H9 (cell line): Measurements from ENCODE around the gene DCST1. TPM values are rescaled to one million over a fixed set of nuclear protein-coding genes. Genes with fewer than 3 reads are reported as not detected.

Experiments
- DNase-seq: peaks from one replicate; pipeline ENCODE4 v3.0.0-alpha.2; 2017
- H2AFZ ChIP-seq: one replicate; pipeline ENCODE4 v1.6.1; 2013; ENCODE audit warnings: mild to moderate bottlenecking, low read length, control low read depth, moderate library complexity
- H2AK5ac ChIP-seq: 2 replicates; pipeline ENCODE4 v1.6.1; 2013; ENCODE audit warnings: low read length, control low read depth, mixed read lengths; ENCODE audit not compliant: insufficient read length
- H2BK120ac ChIP-seq: one replicate; pipeline ENCODE4 v1.6.1; 2013; ENCODE audit warnings: low read depth, mild to moderate bottlenecking, low read length, control low read depth, inconsistent platforms; ENCODE audit not compliant: poor library complexity, severe bottlenecking
- H2BK12ac ChIP-seq: 2 replicates; pipeline ENCODE4 v1.6.1; 2013; ENCODE audit warnings: low read length, control low read depth, mixed read lengths, low read depth; ENCODE audit not compliant: insufficient read length
- H2BK15ac ChIP-seq: 2 replicates; pipeline ENCODE4 v1.6.1; 2013; ENCODE audit warnings: low read depth, low read length, control low read depth
- H2BK20ac ChIP-seq: one replicate; pipeline ENCODE4 v1.6.1; 2013; ENCODE audit warnings: low read depth, mild to moderate bottlenecking, low read length, control low read depth, inconsistent platforms; ENCODE audit not compliant: poor library complexity, severe bottlenecking
- H2BK5ac ChIP-seq: 2 replicates; pipeline ENCODE4 v1.6.1; 2013; ENCODE audit warnings: low read length, control low read depth, mixed read lengths; ENCODE audit not compliant: insufficient read length
- H3K14ac ChIP-seq: 2 replicates; pipeline ENCODE4 v1.6.1; 2013; ENCODE audit warnings: low read length, control low read depth; ENCODE audit not compliant: insufficient read depth
- H3K18ac ChIP-seq: 2 replicates; pipeline ENCODE4 v1.6.1; 2013; ENCODE audit warnings: low read depth, mild to moderate bottlenecking, mixed read lengths, low read length, control low read depth; ENCODE audit not compliant: insufficient read length
- H3K23ac ChIP-seq: 2 replicates; pipeline ENCODE4 v1.6.1; 2013; ENCODE audit warnings: low read length, control low read depth, mixed read lengths, low read depth; ENCODE audit not compliant: insufficient read length
- H3K23me2 ChIP-seq: 2 replicates; pipeline ENCODE4 v1.6.1; 2013; ENCODE audit warnings: low read depth, mild to moderate bottlenecking, mixed read lengths, low read length, control low read depth; ENCODE audit not compliant: insufficient read length, poor library complexity, severe bottlenecking
- H3K27ac ChIP-seq: 2 replicates; pipeline ENCODE4 v1.5.1; 2013; ENCODE audit warnings: low read length, control low read depth, mixed read lengths, low read depth; ENCODE audit not compliant: insufficient read length
- H3K27me3 ChIP-seq: 2 replicates; pipeline ENCODE4 v1.6.1; 2013; ENCODE audit warnings: low read length, control low read depth, inconsistent platforms; ENCODE audit not compliant: insufficient read depth
- H3K4ac ChIP-seq: 2 replicates; pipeline ENCODE4 v1.6.1; 2013; ENCODE audit warnings: low read depth, mild to moderate bottlenecking, control low read depth, inconsistent platforms, low read length, moderate library complexity
- H3K4me1 ChIP-seq: 2 replicates; pipeline ENCODE4 v1.6.1; 2013; ENCODE audit warnings: low read length, control low read depth, inconsistent platforms; ENCODE audit not compliant: insufficient read depth
- H3K4me2 ChIP-seq: 2 replicates; pipeline ENCODE4 v1.6.1; 2013; ENCODE audit warnings: low read length, control low read depth, mixed read lengths; ENCODE audit not compliant: insufficient read length, insufficient read depth
- H3K56ac ChIP-seq: 2 replicates; pipeline ENCODE4 v1.6.1; 2013; ENCODE audit warnings: low read depth, mild to moderate bottlenecking, mixed read lengths, low read length, control low read depth; ENCODE audit not compliant: insufficient read length
- H3K79me1 ChIP-seq: 2 replicates; pipeline ENCODE4 v1.6.1; 2013; ENCODE audit warnings: low read depth, mild to moderate bottlenecking, moderate library complexity, low read length, control low read depth, inconsistent platforms; ENCODE audit not compliant: insufficient read depth, poor library complexity, severe bottlenecking
- H3K79me2 ChIP-seq: 2 replicates; pipeline ENCODE4 v1.6.1; 2013; ENCODE audit warnings: low read length, control low read depth, inconsistent platforms; ENCODE audit not compliant: insufficient read depth
- H3K9ac ChIP-seq: 2 replicates; pipeline ENCODE4 v1.6.1; 2013; ENCODE audit warnings: low read length, control low read depth, mixed read lengths; ENCODE audit not compliant: insufficient read length; ENCODE audit errors: extremely low read depth
- H3K9me3 ChIP-seq: one replicate; pipeline ENCODE4 v1.6.1; 2013; ENCODE audit warnings: low read depth, low read length, inconsistent platforms; ENCODE audit not compliant: control insufficient read depth
- H3T11ph ChIP-seq: one replicate; pipeline ENCODE4 v1.6.1; 2013; ENCODE audit warnings: mild to moderate bottlenecking, low read length, control low read depth, inconsistent platforms
- H4K20me1 ChIP-seq: one replicate; pipeline ENCODE4 v1.6.1; 2013; ENCODE audit not compliant: control insufficient read depth, insufficient read length, insufficient read depth
- H4K5ac ChIP-seq: 2 replicates; pipeline ENCODE4 v1.6.1; 2013; ENCODE audit warnings: low read depth, mild to moderate bottlenecking, mixed read lengths, low read length, control low read depth; ENCODE audit not compliant: insufficient read length
- H4K8ac ChIP-seq: replicated peaks from 2 replicates; pipeline ENCODE4 v1.6.1; 2013; ENCODE audit warnings: low read length, control low read depth, mixed read lengths, low read depth; ENCODE audit not compliant: insufficient read length
- H4K91ac ChIP-seq: 2 replicates; pipeline ENCODE4 v1.6.1; 2013; ENCODE audit warnings: low read depth, mild to moderate bottlenecking, moderate library complexity, mixed read lengths, low read length, control low read depth; ENCODE audit not compliant: insufficient read length
- H3K27ac Mint-ChIP-seq, 3 experiments: 2 replicates in 2 of 3; 3 replicates in 1 of 3; pipeline ENCODE4 v1.8.0; 2020 to 2021; ENCODE audit warnings: mixed read lengths in 3 of 3, mild to moderate bottlenecking in 1 of 3, moderate library complexity in 1 of 3
- H3K27me3 Mint-ChIP-seq: 2 replicates; pipeline ENCODE4 v1.8.0; 2021; ENCODE audit warnings: low read depth, mild to moderate bottlenecking, moderate library complexity, mixed read lengths
- H3K36me3 Mint-ChIP-seq, 3 experiments: 2 replicates in 2 of 3; 3 replicates in 1 of 3; pipeline ENCODE4 v1.8.0; 2020 to 2021; ENCODE audit warnings: low read depth in 3 of 3, mixed read lengths in 3 of 3; ENCODE audit not compliant: insufficient read depth in 1 of 3
- H3K4me1 Mint-ChIP-seq, 2 experiments: 2 replicates each; pipeline ENCODE4 v1.8.0; 2020; ENCODE audit warnings: mixed read lengths in 2 of 2
- H3K4me3 Mint-ChIP-seq, 2 experiments: 2 replicates in 1 of 2; 3 replicates in 1 of 2; pipeline ENCODE4 v1.8.0; 2020 to 2021; ENCODE audit warnings: mild to moderate bottlenecking in 2 of 2, mixed read lengths in 2 of 2, moderate library complexity in 1 of 2
- H3K9me3 Mint-ChIP-seq, 2 experiments: 2 replicates in 1 of 2; 3 replicates in 1 of 2; pipeline ENCODE4 v1.8.0; 2020; ENCODE audit warnings: mild to moderate bottlenecking in 2 of 2, mixed read lengths in 2 of 2, moderate library complexity in 1 of 2
- CTCF ChIP-seq: fragments of 200-600 bp; sonication (generic); conservative IDR thresholded peaks from 3 replicates; pipeline ENCODE4 v1.8.0; 2021; ENCODE audit warnings: antibody characterized with exemption, mild to moderate bottlenecking
- WGBS: extraction: QIAGEN DNeasy Blood & Tissue Kit; methylation state at CpG from one replicate; pipeline ENCODE4 v1.1.7; 2013; ENCODE audit warnings: missing lambda C conversion rate, low lambda C conversion rate, mixed read lengths; ENCODE audit not compliant: insufficient read length; ENCODE audit errors: extremely low coverage; 5-methylcytosine and 5-hydroxymethylcytosine counted together
- total RNA-seq: library from RNA; stranded (reverse); gene quantifications from 2 replicates; pipeline ENCODE4 v1.2.1, GENCODE V29; 2021

The DCST1 gene
- total RNA-seq, 1 experiment from 2014 or later: not detected

- no peak overlapping the region for H2BK12ac ChIP-seq
- H3K27me3 ChIP-seq: peaks cover 4% of the 10 kb centered on the region; the same call in 1 of the 2 replicates
- no peak overlapping the region for H2BK5ac ChIP-seq
- no peak overlapping the region for H2AK5ac ChIP-seq
- no peak overlapping the region for H3K14ac ChIP-seq
- H3K56ac ChIP-seq: no peak overlapping the region
- no peak overlapping the region for H3T11ph ChIP-seq
- no peaks in the 10 kb centered on the region for H4K20me1 ChIP-seq
- no peak overlapping the region for H2BK20ac ChIP-seq
- Mint-ChIP-seq H3K4me3 (no peak overlapping the region), H3K4me1 (peaks cover 8 to 16% of the 10 kb centered on the region in 2 experiments), H3K9me3 (no peaks in the 10 kb centered on the region), H3K27me3 (peaks cover 11% of the 10 kb centered on the region), H3K36me3 (peaks cover 10 to 18% (median 18%) of the 10 kb centered on the region in 3 experiments; a peak in 6 of 7 replicates), H3K27ac (no peak overlapping the region)
- no peak overlapping the region for H3K4me2 ChIP-seq
- H2AFZ ChIP-seq: no peak overlapping the region
- no peaks in the 10 kb centered on the region for H3K9me3 ChIP-seq
- DNase-seq: no peak
- no peak overlapping the region for H4K8ac ChIP-seq
- H3K9ac ChIP-seq: no peak overlapping the region
- no peak overlapping the region for H3K4ac ChIP-seq
- H3K27ac ChIP-seq: no peak overlapping the region
- H3K4me1 ChIP-seq: no peaks in the 10 kb centered on the region; the same call in 1 of the 2 replicates
- peaks cover 7% of the 10 kb centered on the region for H3K23me2 ChIP-seq
- WGBS: no CpG with 5 or more reads among the region's 8 CpGs
- H3K18ac ChIP-seq: no peak overlapping the region
- no peak overlapping the region for H4K5ac ChIP-seq
- no peak overlapping the region for H4K91ac ChIP-seq
- no peaks in the 10 kb centered on the region for H3K79me2 ChIP-seq
- no peaks in the 10 kb centered on the region for H3K79me1 ChIP-seq
- no peak overlapping the region for H2BK15ac ChIP-seq
- H2BK120ac ChIP-seq: no peak overlapping the region
- no peak overlapping the region for H3K23ac ChIP-seq
- TF ChIP-seq CTCF: no peak
Measured at GRCh38 chr1:155057104-155057503, 23.5 kb downstream of the DCST1 start.
